Posterior cingulate gyrus (tissue), 11 donors: Measurements from ENCODE around the gene SLC12A3.
A peak's percentile ranks its signal among the peaks of the same experiment; 100 is the strongest.

Experiments
- DNase-seq, 10 donors: peaks; one replicate each; pipeline versions ENCODE4 v3.0.0 to v3.0.0-alpha.2; 2020 to 2021; ENCODE audit warnings: mixed read lengths in 3 of 10
- intact Hi-C: fragments of 100-400 bp; cut with DNase I; formaldehyde crosslinking; loops from one replicate; pipeline ENCODE4 v1.15.1; 2023

Gene SLC12A3

GRCh38 chr16:56864960-56865359 lies at the start of gene SLC12A3:
Gene SLC12A3, plus strand, starts transcription at chr16:56865207. Its CDS starts 29 bp downstream, at chr16:56865236.
- no peak for DNase-seq
- intact Hi-C loops, result loop anchor here (5.0 to 10.0 kb wide), 3 partner anchors 87 to 300 kb away; no protein-coding TSS in a partner anchor

DNA sequence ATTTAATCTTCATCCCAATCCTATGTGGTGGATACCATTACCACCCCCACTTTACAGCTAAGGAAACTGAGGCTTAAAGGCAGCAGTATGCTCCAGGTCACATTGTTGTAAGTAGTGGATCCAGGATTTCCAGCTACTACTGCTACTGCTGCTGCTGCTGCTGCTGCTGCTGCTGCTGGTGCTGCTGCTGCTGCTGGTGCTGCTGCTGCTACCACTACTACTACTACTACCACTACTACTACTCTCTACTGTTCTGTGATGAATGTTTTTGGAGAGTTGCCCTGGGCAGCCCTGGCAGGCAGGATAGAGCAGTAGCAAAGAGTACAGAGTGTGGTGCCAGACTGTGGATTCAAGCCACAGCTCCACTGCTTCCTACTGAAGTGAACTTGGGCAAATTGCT lies 49.3 kb upstream of the SLC12A3 start:
- intact Hi-C loops, result no loop called here
- DNase-seq, result peak in 3 of 10 donors; percentile 22 to 39 (median 27)

DNA sequence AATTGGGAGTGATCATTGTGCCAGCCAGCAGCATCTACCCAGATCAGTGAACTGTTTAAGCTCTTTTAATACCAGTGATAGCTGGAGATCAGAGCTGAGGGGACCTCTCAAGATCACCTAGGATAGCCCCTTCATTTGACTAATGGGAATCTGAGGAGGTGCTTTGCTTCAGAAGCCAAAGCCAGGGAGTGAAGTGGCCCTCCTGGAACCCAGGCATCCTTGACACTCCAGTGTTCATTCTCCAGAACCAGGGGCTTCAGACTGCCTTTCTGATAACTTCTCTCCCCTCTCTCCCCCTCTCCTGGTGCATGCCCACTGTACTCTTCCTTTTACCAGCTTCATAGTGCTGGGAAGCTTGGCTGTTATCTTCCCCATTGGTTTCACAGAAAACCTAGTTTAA lies 48.0 kb upstream of the SLC12A3 start:
- no peak for DNase-seq
- intact Hi-C loops, result no loop called here

GRCh38 chr16:56817938-56818337 lies 47.1 kb upstream of the SLC12A3 start:
- DNase-seq, result no peak
- intact Hi-C loops, result no loop called here

DNA sequence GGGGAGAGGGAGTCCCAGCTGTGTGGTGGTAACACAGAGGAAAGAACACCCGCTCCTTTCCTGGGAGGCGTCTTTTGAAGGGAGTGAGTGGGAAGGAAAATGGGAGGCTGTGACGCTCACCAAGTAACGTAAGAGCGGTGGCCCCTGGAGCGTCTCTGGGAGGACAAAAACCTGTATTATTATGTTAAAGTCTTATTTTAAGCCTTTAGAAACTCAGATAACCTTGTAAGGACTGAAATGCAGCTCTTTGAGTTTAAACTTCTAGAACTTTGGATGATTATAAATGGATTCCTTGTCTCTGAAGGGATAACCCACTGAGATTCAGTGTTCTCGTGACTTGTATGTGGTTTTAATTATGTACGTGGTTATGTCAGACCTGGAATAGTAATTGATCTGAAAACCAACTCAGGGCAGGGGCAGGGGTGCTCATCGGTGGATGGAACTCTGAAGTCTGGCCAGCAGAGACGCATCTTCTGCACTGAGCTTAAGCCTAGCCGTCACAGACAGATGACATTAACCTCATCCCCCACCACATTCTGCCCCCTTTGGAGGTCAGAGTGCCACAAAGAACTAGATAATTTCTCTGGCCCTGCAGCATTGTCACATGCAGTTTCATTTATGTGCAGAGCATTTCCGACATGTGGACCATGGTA lies 41.8 kb upstream of the SLC12A3 start:
- no peak for DNase-seq

GRCh38 chr16:56824331-56824730 lies 40.7 kb upstream of the SLC12A3 start:
- intact Hi-C loops, result no loop called here
- peak in 4 of 10 donors; percentile 15 to 67 (median 30) for DNase-seq

More for the DNA sequence above, 41.8 kb upstream of the SLC12A3 start:
- intact Hi-C loops, result no loop called here

DNA sequence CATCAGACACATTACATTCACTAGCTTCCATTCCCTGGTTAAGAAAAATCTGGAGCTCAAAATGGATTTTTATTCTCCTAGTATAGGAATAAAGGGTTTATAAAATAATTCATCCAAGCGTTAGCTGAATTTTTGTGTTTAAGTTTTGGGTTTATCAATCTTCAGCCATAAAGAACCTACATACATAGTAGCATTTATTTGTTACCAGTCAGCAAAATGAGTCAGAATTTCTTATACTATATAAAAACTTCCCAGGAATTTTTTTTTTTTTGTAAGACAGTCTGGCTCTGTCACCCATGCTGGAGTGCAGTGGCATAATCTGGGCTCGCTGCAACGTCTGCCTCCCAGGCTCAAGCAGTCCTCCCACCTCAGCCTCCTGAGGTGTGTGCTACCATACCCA lies 40.2 kb upstream of the SLC12A3 start:
- DNase-seq, result no peak
- intact Hi-C loops, result no loop called here

DNA sequence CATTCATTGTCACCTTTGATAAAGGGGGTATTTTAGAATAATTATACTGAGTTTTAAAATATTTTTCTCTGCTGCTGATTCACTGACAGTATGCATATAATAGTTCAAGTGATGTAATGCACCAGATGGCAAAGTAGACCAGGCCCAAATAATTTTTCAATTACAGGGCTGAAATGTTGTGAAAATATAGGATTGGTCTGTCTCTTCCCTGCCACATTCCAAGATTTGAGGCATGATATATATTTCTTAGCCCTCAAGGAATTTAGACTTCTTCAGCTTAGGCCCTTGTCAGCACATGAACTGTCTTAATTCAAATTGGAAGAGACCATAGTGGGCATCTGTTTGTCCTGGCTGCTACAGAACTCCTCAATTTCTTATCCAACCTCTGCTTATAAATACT lies 39.2 kb upstream of the SLC12A3 start:
- intact Hi-C loops, result no loop called here
- DNase-seq, result no peak

DNA sequence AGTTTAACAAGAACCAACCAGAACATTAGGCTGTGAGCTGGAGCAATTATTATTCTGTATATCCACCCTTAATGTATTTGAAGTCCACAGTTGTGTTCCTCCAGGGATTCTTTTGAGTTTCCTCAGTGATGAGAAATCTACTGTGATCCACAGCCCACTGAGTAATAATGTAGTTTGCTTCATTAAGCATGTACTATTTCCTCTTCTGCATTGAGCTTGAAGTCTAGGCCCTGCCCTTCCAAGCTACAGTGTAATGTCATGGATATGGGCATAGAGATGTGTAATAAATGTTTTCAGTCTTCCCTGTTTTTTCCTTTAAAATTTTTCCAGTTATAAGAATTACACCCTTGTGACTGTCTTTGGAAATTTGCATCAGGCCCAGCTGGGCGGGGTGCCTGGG lies 36.4 kb upstream of the SLC12A3 start:
- no peak for DNase-seq
- intact Hi-C loops, result no loop called here

GRCh38 chr16:56830669-56831068 lies 34.3 kb upstream of the SLC12A3 start:
- DNase-seq, result no peak
- intact Hi-C loops, result no loop called here

GRCh38 chr16:56832768-56833167 lies 32.2 kb upstream of the SLC12A3 start:
- intact Hi-C loops, result no loop called here
- no peak for DNase-seq

- no peak for DNase-seq
- intact Hi-C loops, result no loop called here
Measured at GRCh38 chr16:56833243-56833970, 31.6 kb upstream of the SLC12A3 start.

DNA sequence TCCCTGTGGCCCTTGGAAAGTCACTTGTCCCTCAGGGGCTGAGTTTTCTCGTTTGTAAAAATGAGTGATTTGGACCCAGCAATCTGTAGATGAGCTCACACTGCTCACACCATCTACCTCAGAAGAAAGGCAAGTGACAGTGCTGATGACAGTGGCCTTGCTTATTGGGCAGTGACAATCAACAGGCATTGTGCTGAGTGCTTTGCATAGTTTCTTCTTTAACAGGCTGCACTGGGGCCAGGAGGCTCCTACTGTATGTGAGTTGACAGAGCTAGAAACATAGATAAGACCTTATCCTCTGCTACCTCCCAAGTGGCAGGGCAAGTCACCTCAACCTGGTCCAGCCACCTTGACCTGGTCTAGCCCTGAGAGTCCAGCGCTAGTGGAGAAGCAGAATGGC lies 29.7 kb upstream of the SLC12A3 start:
- no peak for DNase-seq
- intact Hi-C loops, result no loop called here

- no peak for DNase-seq
- intact Hi-C loops, result no loop called here
Measured at GRCh38 chr16:56836410-56837230, 28.4 kb upstream of the SLC12A3 start.

DNA sequence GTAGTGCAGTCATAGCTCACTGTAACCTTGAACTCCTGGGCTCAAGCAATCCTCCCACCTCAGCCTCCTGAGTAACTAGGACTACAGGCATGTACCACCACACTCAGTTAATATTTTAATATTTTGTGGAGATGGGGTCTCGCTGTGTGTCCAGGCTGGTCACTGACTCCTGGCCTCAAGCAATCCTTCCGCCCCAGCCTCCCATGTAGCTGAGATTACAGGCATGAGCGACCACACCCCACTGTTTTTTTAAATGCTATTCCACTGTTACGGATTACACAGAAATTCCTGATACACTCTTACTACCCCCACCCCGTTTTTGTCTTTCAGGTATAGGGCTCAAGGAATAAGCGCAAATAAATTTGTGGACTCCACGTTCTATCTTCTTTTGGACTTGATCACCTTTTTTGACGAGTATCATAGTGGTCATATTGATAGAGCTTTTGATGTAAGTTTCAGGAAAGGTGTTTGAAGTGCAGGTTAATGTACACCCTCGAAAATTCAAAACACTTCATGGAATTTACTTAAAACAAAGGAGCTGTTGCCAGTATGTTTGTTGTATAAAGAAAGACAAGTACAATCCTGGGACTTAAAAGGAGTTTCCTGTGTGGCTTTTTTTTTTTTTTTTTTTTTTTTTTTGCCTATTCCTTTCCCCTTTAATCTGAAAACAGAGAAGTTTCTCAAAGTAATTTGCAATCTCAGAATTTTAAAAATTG lies 26.2 kb upstream of the SLC12A3 start:
- DNase-seq, result no peak
- intact Hi-C loops, result no loop called here

- intact Hi-C loops, result no loop called here
- DNase-seq, result no peak
Measured at GRCh38 chr16:56841233-56841632, 23.8 kb upstream of the SLC12A3 start.

DNA sequence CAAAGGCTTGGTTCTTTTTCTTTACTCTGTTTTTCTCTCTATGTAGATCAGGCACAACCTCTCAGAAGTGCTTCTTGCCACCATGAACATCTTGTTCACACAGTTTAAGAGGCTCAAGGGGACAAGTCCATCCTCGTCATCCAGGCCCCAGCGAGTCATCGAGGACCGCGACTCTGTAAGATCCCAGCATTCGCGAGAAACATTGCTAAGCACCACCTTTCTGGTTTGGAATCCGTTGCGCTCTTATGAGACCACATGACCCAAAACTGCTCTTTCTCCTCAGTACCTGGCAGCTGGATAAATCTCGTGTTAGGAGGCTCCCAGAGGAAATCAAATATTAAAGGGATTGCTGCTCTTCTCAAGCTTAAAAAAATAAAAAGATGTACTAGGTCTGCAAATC lies 23.3 kb upstream of the SLC12A3 start:
- intact Hi-C loops, result no loop called here

GRCh38 chr16:56842133-56842532 lies 22.9 kb upstream of the SLC12A3 start:
- DNase-seq, result no peak
- intact Hi-C loops, result no loop called here

More for the DNA sequence above, 23.3 kb upstream of the SLC12A3 start:
- DNase-seq, result no peak

- intact Hi-C loops, result no loop called here
- DNase-seq, result no peak
Measured at GRCh38 chr16:56844056-56844455, 21.0 kb upstream of the SLC12A3 start.

- DNase-seq, result peak in 1 of 10 donors; percentile 17
- intact Hi-C loops, result no loop called here
Measured at GRCh38 chr16:56847173-56847910, 17.7 kb upstream of the SLC12A3 start.
